ENCODE measurements around the gene SIPA1L2.
A peak's percentile ranks its signal among the peaks of the same experiment; 100 is the strongest.

Gene SIPA1L2

GRCh38 chr1:232587141-232588008, 42.6 kb downstream of the SIPA1L2 start:
- DNase-seq: no peak

- DNase-seq: peak; percentile 33
Observed at GRCh38 chr1:232586679-232587078, 43.3 kb downstream of the SIPA1L2 start.

- no peak for DNase-seq
Observed at GRCh38 chr1:232585486-232585885, 44.4 kb downstream of the SIPA1L2 start.

GRCh38 chr1:232581932-232582331, 48.0 kb downstream of the SIPA1L2 start:
- no peak for DNase-seq
